ENCODE results near the gene RFT1. TPM values are rescaled to one million over a fixed set of nuclear protein-coding genes. Genes with fewer than 3 reads are reported as not detected.

RFT1 gene
- total RNA-seq, 1 experiment from 2014 or later: 35.7 TPM

GRCh38 chr3:53116956-53117355, 13.3 kb downstream of the RFT1 start:
- H3K36me3 Mint-ChIP-seq (ENCODE audit: insufficient read depth, unreplicated experiment): peaks cover 6% of the 10 kb centered on the region

GRCh38 chr3:53114412-53115074, 15.7 kb downstream of the RFT1 start:
- CTCF ChIA-PET: interaction anchor here (0.5 to 3.1 kb wide), 8 partner anchors 11 to 116 kb away, joined by 3 to 30 read pairs (median 3); no protein-coding TSS in a partner anchor
- no peaks in the 10 kb centered on the region for H3K4me1 Mint-ChIP-seq (ENCODE audit: low read depth, unreplicated experiment)
- no peak overlapping the region for H3K27ac Mint-ChIP-seq (ENCODE audit: unreplicated experiment)
- peaks cover 18% of the 10 kb centered on the region for H3K36me3 Mint-ChIP-seq (ENCODE audit: insufficient read depth, unreplicated experiment)
- Histone ChIP-seq H3K36me3 (ENCODE audit: control insufficient read depth, insufficient read depth, low read length) (no peaks in the 10 kb centered on the region), H3K27me3 (replicated peaks; ENCODE audit: control insufficient read depth, insufficient read depth, low read length) (no peaks in the 10 kb centered on the region), H3K9me3 (no peaks in the 10 kb centered on the region), H3K4me1 (no peaks in the 10 kb centered on the region), H3K4me3 (ENCODE audit: low read depth, low read length) (no peak overlapping the region)
- no peak for DNase-seq
- POLR2A ChIA-PET: no interaction called here
- no TSS peak for BruUV-seq (replicated peaks)
- H3K4me3 Mint-ChIP-seq (ENCODE audit: unreplicated experiment): no peak overlapping the region
- H3K9me3 Mint-ChIP-seq (ENCODE audit: unreplicated experiment): no peaks in the 10 kb centered on the region
- no peak for TF ChIP-seq CTCF (IDR thresholded peaks at IDR 0.05; ENCODE audit: insufficient read depth in 1 of 2, low read depth in 1 of 2, low read length in 1 of 2, severe bottlenecking in 1 of 2, unreplicated experiment in 1 of 2)
- H3K27me3 Mint-ChIP-seq (ENCODE audit: insufficient read depth, unreplicated experiment): no peaks in the 10 kb centered on the region
- intact Hi-C loops (cut with micrococcal nuclease; ENCODE audit: unreplicated experiment): loop anchor here (1.0 to 10.0 kb wide), 3 partner anchors 48 to 160 kb away; partner anchors contain the start of gene PRKCD

More at GRCh38 chr3:53116956-53117355, 13.3 kb downstream of the RFT1 start:
- H3K4me3 Mint-ChIP-seq (ENCODE audit: unreplicated experiment): no peak overlapping the region
- no TSS peak for BruUV-seq (replicated peaks)
- H3K4me1 Mint-ChIP-seq (ENCODE audit: low read depth, unreplicated experiment): no peaks in the 10 kb centered on the region
- H3K27ac Mint-ChIP-seq (ENCODE audit: unreplicated experiment): no peak overlapping the region
- H3K4me3 ChIP-seq (ENCODE audit: low read depth, low read length): no peak overlapping the region
- TF ChIP-seq CTCF (IDR thresholded peaks at IDR 0.05; ENCODE audit: insufficient read depth in 1 of 2, low read depth in 1 of 2, low read length in 1 of 2, severe bottlenecking in 1 of 2, unreplicated experiment in 1 of 2): no peak
- H3K4me1 ChIP-seq: no peaks in the 10 kb centered on the region
- no peaks in the 10 kb centered on the region for H3K27me3 Mint-ChIP-seq (ENCODE audit: insufficient read depth, unreplicated experiment)
- POLR2A ChIA-PET: no interaction called here
- no peaks in the 10 kb centered on the region for H3K9me3 Mint-ChIP-seq (ENCODE audit: unreplicated experiment)
- DNase-seq: no peak
- intact Hi-C loops (cut with micrococcal nuclease; ENCODE audit: unreplicated experiment): loop anchor here (10.0 kb wide), 1 partner anchor 158 kb away; no protein-coding TSS in a partner anchor
- no peaks in the 10 kb centered on the region for H3K27me3 ChIP-seq (replicated peaks; ENCODE audit: control insufficient read depth, insufficient read depth, low read length)
- no peaks in the 10 kb centered on the region; the same call in 1 of the 2 replicates for H3K36me3 ChIP-seq (ENCODE audit: control insufficient read depth, insufficient read depth, low read length)
- no peaks in the 10 kb centered on the region for H3K9me3 ChIP-seq
- CTCF ChIA-PET: interaction anchor here (0.5 kb wide), 1 partner anchor 39 kb away, joined by 3 read pairs; no protein-coding TSS in a partner anchor

- intact Hi-C loops (cut with micrococcal nuclease; ENCODE audit: unreplicated experiment): loop anchor here (1.0 to 10.0 kb wide), 3 partner anchors 48 to 161 kb away; partner anchors contain the start of gene PRKCD
- Mint-ChIP-seq H3K9me3 (ENCODE audit: unreplicated experiment) (no peaks in the 10 kb centered on the region), H3K36me3 (ENCODE audit: insufficient read depth, unreplicated experiment) (peaks cover 22% of the 10 kb centered on the region), H3K4me1 (ENCODE audit: low read depth, unreplicated experiment) (no peaks in the 10 kb centered on the region), H3K27ac (ENCODE audit: unreplicated experiment) (no peak overlapping the region), H3K27me3 (ENCODE audit: insufficient read depth, unreplicated experiment) (no peaks in the 10 kb centered on the region), H3K4me3 (ENCODE audit: unreplicated experiment) (no peak overlapping the region)
- ChIA-PET CTCF (interaction anchor here (0.7 to 3.1 kb wide), 6 partner anchors 11 to 116 kb away, joined by 3 to 30 read pairs (median 4); no protein-coding TSS in a partner anchor), POLR2A (no interaction called here)
- H3K4me3 ChIP-seq (ENCODE audit: low read depth, low read length): no peak overlapping the region
- H3K4me1 ChIP-seq: no peaks in the 10 kb centered on the region
- peak; percentile 85 to 89 for TF ChIP-seq CTCF (IDR thresholded peaks at IDR 0.05; ENCODE audit: insufficient read depth in 1 of 2, low read depth in 1 of 2, low read length in 1 of 2, severe bottlenecking in 1 of 2, unreplicated experiment in 1 of 2)
- peak; percentile 75 to 82 for DNase-seq
- H3K36me3 ChIP-seq (ENCODE audit: control insufficient read depth, insufficient read depth, low read length): no peaks in the 10 kb centered on the region
- H3K27me3 ChIP-seq (replicated peaks; ENCODE audit: control insufficient read depth, insufficient read depth, low read length): no peaks in the 10 kb centered on the region
- H3K9me3 ChIP-seq: no peaks in the 10 kb centered on the region
- BruUV-seq (replicated peaks): no TSS peak
Observed at GRCh38 chr3:53114011-53114400, 16.2 kb downstream of the RFT1 start.

All from Caco-2 (cell line).